BLaER1 treated with 17β-estradiol and CSF1 and Interleukin-3, amounts not matched to agents 10 nM and 100 nM (cell line): ENCODE results near the gene NHS.

Experiments used
- H3K27ac ChIP-seq, 11 experiments: shearing (Covaris generic); formaldehyde crosslinking; 2 replicates each; pipeline ENCODE4 v1.8.1; 2022
- H3K27me3 ChIP-seq, 11 experiments: shearing (Covaris generic); formaldehyde crosslinking; 2 replicates each; pipeline ENCODE4 v1.8.1; 2022
- H3K36me3 ChIP-seq, 11 experiments: shearing (Covaris generic); formaldehyde crosslinking; 2 replicates each; pipeline ENCODE4 v1.8.1; 2022
- H3K4me1 ChIP-seq, 10 experiments: shearing (Covaris generic); formaldehyde crosslinking; 2 replicates each; pipeline ENCODE4 v1.8.1; 2022
- H3K4me2 ChIP-seq, 11 experiments: shearing (Covaris generic); formaldehyde crosslinking; 2 replicates each; pipeline ENCODE4 v1.8.1; 2022
- H3K4me3 ChIP-seq, 10 experiments: shearing (Covaris generic); formaldehyde crosslinking; 2 replicates each; pipeline ENCODE4 v1.8.1; 2022
- H3K9ac ChIP-seq, 11 experiments: shearing (Covaris generic); formaldehyde crosslinking; 2 replicates each; pipeline ENCODE4 v1.8.1; 2022
- H3K9me3 ChIP-seq, 11 experiments: shearing (Covaris generic); formaldehyde crosslinking; replicated peaks in 1 of 11; 2 replicates each; pipeline ENCODE4 v1.8.1; 2022
- H4K20me1 ChIP-seq, 11 experiments: shearing (Covaris generic); formaldehyde crosslinking; 2 replicates each; pipeline ENCODE4 v1.8.1; 2022
- Cebpa-rat ChIP-seq, 11 experiments: shearing (Covaris generic); IDR thresholded peaks; 2 replicates each; pipeline ENCODE4 v1.8.1; 2022

The NHS gene

GRCh38 chrX:17602245-17602644 lies 227.2 kb downstream of the NHS start:
- Histone ChIP-seq H3K9ac (no peak overlapping the region), H3K4me3 (no peak overlapping the region)

DNA sequence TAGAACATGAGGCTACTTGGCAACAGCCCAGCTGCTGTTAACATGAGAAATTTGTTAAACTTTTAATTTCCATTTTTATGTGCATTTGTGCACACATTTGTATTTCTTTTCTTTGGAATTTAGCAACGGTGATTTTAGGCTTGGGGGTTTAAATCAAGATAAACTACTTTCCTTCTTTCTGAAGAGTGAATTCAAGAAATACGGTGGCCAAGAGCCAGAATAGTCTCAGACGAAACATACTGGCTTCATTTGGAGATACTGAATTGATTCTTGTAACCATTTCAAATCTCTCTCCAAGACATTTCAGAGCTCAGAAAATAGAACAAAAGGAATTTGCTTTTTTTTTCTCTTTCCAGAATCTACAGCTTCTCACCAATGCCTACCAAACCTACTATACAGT lies 228.2 kb downstream of the NHS start:
- peaks cover 93 to 100% (median 96%) of the 10 kb centered on the region in 11 experiments for H3K27me3 ChIP-seq
- H3K9me3 ChIP-seq, result peaks cover 0 to 9% (median 0%) of the 10 kb centered on the region in 11 experiments; a peak in 4 of 22 replicates
- H3K4me3 ChIP-seq, result no peak overlapping the region
- no peak overlapping the region for H3K4me2 ChIP-seq
- no peaks in the 10 kb centered on the region for H3K4me1 ChIP-seq
- no peak for TF ChIP-seq Cebpa-rat (IDR thresholded peaks at IDR 0.05)
- no peaks in the 10 kb centered on the region for H3K36me3 ChIP-seq
- H4K20me1 ChIP-seq, result no peaks in the 10 kb centered on the region; a peak in 1 of 22 replicates
- no peak overlapping the region for H3K9ac ChIP-seq
- H3K27ac ChIP-seq, result no peak overlapping the region

More at GRCh38 chrX:17602245-17602644, 227.2 kb downstream of the NHS start:
- H3K36me3 ChIP-seq, result no peaks in the 10 kb centered on the region
- no peaks in the 10 kb centered on the region for H3K4me1 ChIP-seq
- peaks cover 0 to 9% (median 0%) of the 10 kb centered on the region in 11 experiments; a peak in 4 of 22 replicates for H3K9me3 ChIP-seq
- H3K4me2 ChIP-seq, result no peak overlapping the region
- H3K27ac ChIP-seq, result no peak overlapping the region
- peaks cover 93 to 100% (median 96%) of the 10 kb centered on the region in 11 experiments for H3K27me3 ChIP-seq
- TF ChIP-seq Cebpa-rat (IDR thresholded peaks at IDR 0.05), result no peak
- no peaks in the 10 kb centered on the region; a peak in 1 of 22 replicates for H4K20me1 ChIP-seq

GRCh38 chrX:17605676-17606075 lies 230.7 kb downstream of the NHS start:
- no peak overlapping the region for H3K4me3 ChIP-seq
- H3K36me3 ChIP-seq, result no peaks in the 10 kb centered on the region
- H4K20me1 ChIP-seq, result no peaks in the 10 kb centered on the region; a peak in 1 of 22 replicates
- H3K4me1 ChIP-seq, result no peaks in the 10 kb centered on the region
- H3K27ac ChIP-seq, result no peak overlapping the region
- no peak for TF ChIP-seq Cebpa-rat (IDR thresholded peaks at IDR 0.05)
- H3K4me2 ChIP-seq, result no peak overlapping the region
- H3K9me3 ChIP-seq, result peaks cover 0 to 9% (median 0%) of the 10 kb centered on the region in 11 experiments; a peak in 4 of 22 replicates
- no peak overlapping the region for H3K9ac ChIP-seq
- H3K27me3 ChIP-seq, result peaks cover 95 to 100% (median 98%) of the 10 kb centered on the region in 11 experiments

GRCh38 chrX:17606231-17606630 lies 231.2 kb downstream of the NHS start:
- no peak overlapping the region for H3K27ac ChIP-seq
- no peaks in the 10 kb centered on the region for H3K36me3 ChIP-seq
- peaks cover 0 to 9% (median 0%) of the 10 kb centered on the region in 11 experiments; a peak in 4 of 22 replicates for H3K9me3 ChIP-seq
- no peak overlapping the region for H3K4me2 ChIP-seq
- H3K9ac ChIP-seq, result no peak overlapping the region
- peaks cover 95 to 100% (median 98%) of the 10 kb centered on the region in 11 experiments for H3K27me3 ChIP-seq
- no peaks in the 10 kb centered on the region for H3K4me1 ChIP-seq
- no peak for TF ChIP-seq Cebpa-rat (IDR thresholded peaks at IDR 0.05)
- H4K20me1 ChIP-seq, result no peaks in the 10 kb centered on the region
- no peak overlapping the region for H3K4me3 ChIP-seq

DNA sequence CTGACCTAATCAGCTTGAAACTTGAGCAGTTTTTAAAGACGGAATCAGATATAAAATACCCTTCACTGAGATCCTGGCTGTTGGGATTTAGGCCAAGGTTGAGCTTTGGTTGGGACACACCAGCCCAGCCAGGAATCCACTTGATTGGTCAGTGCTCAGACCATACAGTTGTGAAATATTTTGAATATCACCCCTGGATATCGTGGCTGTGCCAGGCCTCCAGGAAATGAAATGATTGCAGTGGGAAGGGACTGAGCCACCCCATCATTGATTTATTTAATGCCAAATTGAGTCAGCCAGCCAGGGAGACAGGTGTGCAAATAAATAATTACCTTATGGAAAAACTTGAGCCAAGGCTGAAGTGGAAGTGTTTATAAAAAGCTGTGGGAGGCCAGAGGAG lies 233.9 kb downstream of the NHS start:
- TF ChIP-seq Cebpa-rat (IDR thresholded peaks at IDR 0.05), result no peak
- Histone ChIP-seq H3K4me2 (no peak overlapping the region), H3K4me3 (no peak overlapping the region), H4K20me1 (no peaks in the 10 kb centered on the region; a peak in 1 of 22 replicates), H3K36me3 (no peaks in the 10 kb centered on the region), H3K27ac (no peak overlapping the region), H3K27me3 (peaks cover 97 to 100% (median 99%) of the 10 kb centered on the region in 11 experiments), H3K9me3 (no peaks in the 10 kb centered on the region; a peak in 1 of 22 replicates), H3K9ac (no peak overlapping the region), H3K4me1 (no peaks in the 10 kb centered on the region)

- Histone ChIP-seq H3K36me3 (no peaks in the 10 kb centered on the region), H3K4me2 (no peak overlapping the region), H3K27me3 (peaks cover 88 to 91% (median 90%) of the 10 kb centered on the region in 11 experiments), H3K4me1 (no peaks in the 10 kb centered on the region), H3K9ac (no peak overlapping the region), H3K9me3 (no peaks in the 10 kb centered on the region), H3K27ac (no peak overlapping the region), H3K4me3 (no peak overlapping the region), H4K20me1 (no peaks in the 10 kb centered on the region; a peak in 1 of 22 replicates)
- TF ChIP-seq Cebpa-rat (IDR thresholded peaks at IDR 0.05), result no peak
Measured at GRCh38 chrX:17610788-17611187, 235.8 kb downstream of the NHS start.

- Histone ChIP-seq H3K4me3 (no peak overlapping the region), H3K4me2 (no peak overlapping the region), H3K36me3 (no peaks in the 10 kb centered on the region), H3K27ac (no peak overlapping the region), H3K9me3 (peaks cover 0 to 4% (median 2%) of the 10 kb centered on the region in 11 experiments; a peak in 8 of 22 replicates), H3K27me3 (peaks cover 79 to 90% (median 87%) of the 10 kb centered on the region in 11 experiments), H3K9ac (no peak overlapping the region), H4K20me1 (no peaks in the 10 kb centered on the region; a peak in 1 of 22 replicates), H3K4me1 (no peaks in the 10 kb centered on the region)
- TF ChIP-seq Cebpa-rat (IDR thresholded peaks at IDR 0.05), result no peak
Measured at GRCh38 chrX:17613979-17614588, 239.1 kb downstream of the NHS start.

DNA sequence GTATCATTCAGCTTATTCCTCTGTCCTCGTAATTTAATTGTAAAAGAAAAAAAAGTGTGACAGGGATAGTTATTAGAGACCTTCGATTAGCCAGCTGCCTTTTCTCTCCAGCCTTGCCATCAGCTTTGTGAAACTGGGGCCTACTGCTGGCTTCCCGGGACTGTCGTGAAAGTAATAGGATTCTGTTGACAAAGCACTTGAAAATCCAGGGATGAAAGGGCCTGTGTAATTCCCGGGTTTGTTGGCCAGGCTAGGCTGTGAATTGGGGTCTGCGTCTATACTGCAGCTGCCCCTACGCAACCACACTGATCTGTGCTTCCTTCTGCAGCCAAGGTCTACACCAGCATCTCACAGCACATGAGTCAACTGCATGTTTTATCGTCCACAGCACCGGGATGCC lies 241.9 kb downstream of the NHS start:
- H3K4me2 ChIP-seq, result no peak overlapping the region
- peaks cover 0 to 10% (median 6%) of the 10 kb centered on the region in 11 experiments; a peak in 8 of 22 replicates for H3K9me3 ChIP-seq
- H3K4me3 ChIP-seq, result no peak overlapping the region
- no peak overlapping the region for H3K9ac ChIP-seq
- H3K4me1 ChIP-seq, result no peaks in the 10 kb centered on the region
- H3K27me3 ChIP-seq, result peaks cover 79 to 90% (median 87%) of the 10 kb centered on the region in 11 experiments
- no peaks in the 10 kb centered on the region; a peak in 1 of 22 replicates for H4K20me1 ChIP-seq
- TF ChIP-seq Cebpa-rat (IDR thresholded peaks at IDR 0.05), result no peak
- H3K27ac ChIP-seq, result no peak overlapping the region
- H3K36me3 ChIP-seq, result no peaks in the 10 kb centered on the region

GRCh38 chrX:17617806-17618205 lies 242.8 kb downstream of the NHS start:
- Histone ChIP-seq H3K4me2 (no peak overlapping the region), H3K36me3 (no peaks in the 10 kb centered on the region), H3K9ac (no peak overlapping the region), H3K9me3 (peaks cover 0 to 10% (median 6%) of the 10 kb centered on the region in 11 experiments; a peak in 8 of 22 replicates), H3K4me3 (no peak overlapping the region), H3K4me1 (no peaks in the 10 kb centered on the region), H3K27me3 (peaks cover 79 to 90% (median 87%) of the 10 kb centered on the region in 11 experiments), H4K20me1 (no peaks in the 10 kb centered on the region; a peak in 1 of 22 replicates), H3K27ac (no peak overlapping the region)
- no peak for TF ChIP-seq Cebpa-rat (IDR thresholded peaks at IDR 0.05)
